Activated CD4-positive, alpha-beta T cell treated with anti-CD3 and anti-CD28 coated beads for 24 hours (primary cell): ENCODE data around the gene GOLGA8K.
"Not testable (repeated sequence)": the region's sequence is repeated elsewhere in the genome, so short reads cannot be mapped to it uniquely, and the experiment has no call there.

Source experiments
- DNase-seq, 2 donors: peaks; one replicate each; pipeline ENCODE4 v3.0.0-alpha.2; 2020; ENCODE audit warnings: low read depth in 2 of 2

The GOLGA8K gene, protein sequence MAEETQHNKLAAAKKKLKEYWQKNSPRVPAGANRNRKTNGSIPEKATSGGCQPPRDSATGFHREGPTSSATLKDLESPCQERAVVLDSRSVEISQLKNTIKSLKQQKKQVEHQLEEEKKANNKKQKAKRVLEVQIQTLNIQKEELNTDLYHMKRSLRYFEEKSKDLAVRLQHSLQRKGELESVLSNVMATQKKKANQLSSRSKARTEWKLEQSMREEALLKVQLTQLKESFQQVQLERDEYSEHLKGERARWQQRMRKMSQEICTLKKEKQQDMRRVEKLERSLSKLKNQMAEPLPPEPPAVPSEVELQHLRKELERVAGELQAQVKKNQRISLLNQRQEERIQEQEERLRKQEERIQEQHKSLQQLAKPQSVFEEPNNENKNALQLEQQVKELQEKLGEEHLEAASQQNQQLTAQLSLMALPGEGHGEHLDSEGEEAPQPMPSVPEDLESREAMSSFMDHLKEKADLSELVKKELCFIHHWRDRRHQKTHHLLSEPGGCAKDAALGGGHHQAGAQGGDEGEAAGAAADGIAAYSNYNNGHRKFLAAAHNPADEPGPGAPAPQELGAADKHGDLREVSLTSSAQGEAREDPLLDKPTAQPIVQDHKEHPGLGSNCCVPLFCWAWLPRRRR

DNA sequence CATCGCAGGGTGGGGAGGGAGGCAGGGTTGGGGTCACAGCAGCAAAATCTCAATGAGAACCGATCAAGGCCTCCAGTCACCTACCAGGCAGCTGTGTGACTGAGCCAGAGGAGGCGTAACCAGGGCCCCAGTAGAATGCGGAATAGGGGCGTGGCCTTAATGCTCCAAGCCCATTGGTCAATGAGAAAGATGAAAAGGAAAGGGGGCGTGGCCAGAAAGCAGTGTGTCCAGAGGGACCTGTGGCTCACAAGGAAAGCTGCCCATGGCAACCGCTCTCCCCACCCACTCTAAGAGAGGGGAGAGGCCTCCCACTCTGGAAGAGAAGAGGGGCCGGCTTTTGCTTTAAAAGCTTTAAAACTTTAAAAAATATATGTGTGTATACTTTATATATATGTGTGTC is at the start of gene GOLGA8K:
Gene GOLGA8K (minus strand): TSS at position 101 of the 400 bp plus-strand sequence. CDS start 98 bp downstream, at position 3.
- DNase-seq: not testable (repeated sequence)

DNA sequence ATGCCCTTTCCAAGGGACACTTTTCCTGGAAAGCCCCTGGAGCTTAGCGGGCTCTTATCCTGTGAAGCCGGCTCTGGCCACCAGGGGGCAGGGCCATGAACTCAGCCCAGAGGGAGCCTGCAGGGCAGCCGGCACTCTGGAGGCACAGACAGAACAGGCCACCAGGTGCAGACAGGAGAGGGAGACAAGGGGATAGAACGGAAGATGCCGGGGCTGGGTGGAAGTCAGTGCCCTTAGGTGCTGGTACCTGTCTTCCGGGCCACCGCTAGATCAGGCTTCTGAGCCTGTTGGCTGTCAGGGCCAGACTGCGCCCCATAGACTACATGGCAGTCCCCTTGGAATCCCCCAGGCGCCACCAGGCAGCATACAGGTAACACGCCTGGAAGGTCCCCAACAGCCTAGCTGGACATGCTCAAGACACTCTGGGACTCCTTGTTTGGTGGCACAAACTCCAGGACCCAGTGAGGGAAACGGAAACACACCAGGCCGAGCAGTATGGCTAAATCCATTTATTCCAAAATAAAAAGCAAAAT is 37.4 kb upstream of the GOLGA8K start:
- DNase-seq: not testable (repeated sequence)

DNA sequence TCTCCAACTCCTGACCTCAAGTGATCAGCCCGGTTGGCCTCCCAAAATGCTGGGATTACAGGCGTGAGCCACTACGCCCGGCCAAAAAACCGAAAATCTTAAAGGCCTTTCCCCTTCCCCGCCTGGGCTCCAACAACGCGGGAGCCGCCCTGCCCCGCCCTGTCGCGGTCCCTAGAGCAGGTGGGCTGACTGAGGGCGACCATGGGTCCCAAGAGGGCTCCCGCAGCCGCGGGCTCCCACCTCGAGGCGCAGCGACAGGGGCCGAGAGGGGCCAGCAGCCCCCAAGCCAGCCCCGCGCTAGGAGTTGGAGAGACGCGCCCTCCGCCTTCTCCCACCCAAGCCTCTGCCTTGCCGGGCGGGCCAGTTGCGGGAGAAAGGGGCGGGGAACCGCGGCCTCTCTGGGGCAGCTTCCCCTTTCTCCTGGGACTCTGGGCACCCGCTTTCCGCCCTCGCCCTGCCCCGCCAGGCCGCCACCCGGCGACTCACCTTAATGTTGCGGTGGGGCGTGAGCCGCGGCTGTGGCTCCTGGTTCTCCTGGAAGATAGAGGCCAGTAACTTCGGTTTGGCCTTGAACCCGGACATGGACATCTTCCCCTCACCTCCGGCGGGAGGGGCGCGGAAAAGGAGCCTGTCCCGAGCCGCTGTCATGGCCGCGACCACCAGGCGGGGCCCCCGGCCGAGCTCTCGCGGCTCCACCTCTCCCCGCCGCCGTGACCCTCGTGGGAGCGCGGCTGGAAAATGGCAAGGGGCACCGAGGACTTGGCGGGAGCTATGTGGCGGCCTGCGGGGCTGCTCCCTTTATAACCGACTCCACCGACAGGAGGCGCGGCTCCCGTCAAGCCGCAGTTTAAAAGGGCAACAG is 31.2 kb upstream of the GOLGA8K start:
- not testable (repeated sequence) for DNase-seq

DNA sequence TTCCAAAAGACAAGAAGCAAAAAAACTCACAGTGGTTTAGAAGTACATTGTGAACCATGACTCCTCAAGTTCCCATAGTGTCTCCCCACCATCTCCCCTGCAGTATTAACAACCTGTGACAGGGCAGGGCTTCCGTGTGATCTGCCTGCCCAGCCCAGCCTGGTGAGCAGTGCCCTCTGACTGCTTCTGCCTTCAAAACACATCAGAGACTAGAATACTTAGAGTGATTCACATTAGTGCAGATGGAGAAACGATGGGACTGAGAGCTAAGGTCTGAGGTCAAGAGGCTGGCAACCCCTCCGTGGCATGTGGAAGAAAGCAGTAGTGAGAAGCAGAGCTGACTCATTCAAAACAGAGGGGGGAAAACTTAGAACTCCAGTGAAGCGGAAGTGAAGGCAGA is 24.5 kb upstream of the GOLGA8K start:
- DNase-seq: not testable (repeated sequence)

DNA sequence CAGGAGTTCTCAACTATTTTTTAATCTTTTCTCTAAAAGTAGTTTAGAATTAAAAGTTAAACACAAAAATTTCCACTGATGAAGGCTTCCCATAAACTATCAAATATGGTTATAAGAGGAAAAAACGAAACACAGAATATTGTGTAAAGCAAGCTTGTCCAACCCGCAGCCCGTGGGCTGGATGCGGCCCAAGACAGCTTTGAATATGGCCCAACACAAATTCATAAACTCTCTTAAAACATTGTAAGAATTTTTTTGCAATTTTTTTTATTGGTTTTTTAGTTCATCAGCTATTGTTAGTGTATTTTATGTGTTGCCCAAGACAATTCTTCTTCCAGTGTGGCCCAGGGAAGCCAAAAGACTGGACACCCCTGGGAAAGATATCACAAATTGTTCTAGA is 23.4 kb upstream of the GOLGA8K start:
- not testable (repeated sequence) for DNase-seq

DNA sequence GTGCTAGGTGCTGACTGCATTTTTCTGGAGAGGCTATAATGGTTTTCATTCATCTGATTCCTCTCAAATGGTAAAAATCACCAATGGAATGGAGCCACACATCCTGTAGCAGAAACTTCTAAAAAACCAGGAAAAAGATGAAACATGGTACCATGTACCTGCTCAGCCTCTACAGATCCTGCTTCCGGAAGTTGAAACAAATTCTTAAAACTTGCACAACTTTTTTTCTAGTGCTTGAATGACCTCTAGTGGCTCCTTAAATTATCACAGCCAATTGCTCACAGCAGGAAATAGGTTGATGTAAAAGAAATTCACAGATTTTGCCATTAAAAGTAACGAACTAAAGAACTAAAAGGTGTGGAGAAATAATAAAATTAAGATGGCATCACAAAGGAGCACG is 4.8 kb upstream of the GOLGA8K start:
- not testable (repeated sequence) for DNase-seq

DNA sequence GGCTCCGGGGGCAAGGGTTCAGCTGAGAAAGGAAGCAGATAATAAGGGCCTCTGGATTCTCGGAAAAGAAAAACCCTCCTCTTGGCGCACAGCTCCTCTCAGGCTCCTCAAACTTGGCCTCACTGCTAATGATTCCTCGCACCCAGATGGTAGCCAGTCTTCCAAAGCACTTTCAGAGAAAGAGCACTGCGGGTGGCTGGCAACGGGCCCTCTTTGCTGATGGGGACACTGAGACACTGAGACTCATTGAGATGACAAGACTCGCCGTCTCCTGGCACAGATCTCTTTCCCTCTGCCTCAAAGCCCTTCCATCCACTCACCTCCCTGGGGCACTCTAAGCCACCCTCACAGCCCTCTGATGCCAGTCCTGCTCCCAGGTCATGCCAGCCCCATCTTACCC is 6.6 kb downstream of the GOLGA8K start:
- DNase-seq: not testable (repeated sequence)

DNA sequence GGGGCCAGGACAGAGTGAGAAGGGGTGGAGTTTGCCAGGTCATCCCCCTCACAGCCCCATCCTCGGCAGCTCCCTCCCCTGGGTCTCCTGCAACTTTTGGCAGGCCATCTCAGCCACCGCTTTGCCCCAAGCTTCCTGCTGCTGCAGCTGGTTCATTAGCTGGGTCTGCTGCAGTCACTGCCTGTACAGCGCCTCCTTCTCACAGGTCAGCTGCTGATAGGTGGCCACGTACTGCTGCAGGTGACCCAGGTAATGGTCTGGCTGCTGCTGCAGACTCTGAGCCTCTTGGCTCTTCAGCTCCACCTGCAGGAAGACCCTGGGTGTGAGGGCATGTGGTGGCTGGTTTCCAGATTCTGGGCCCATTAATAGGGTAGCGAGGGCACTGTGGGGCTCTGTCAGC is 8.3 kb downstream of the GOLGA8K start:
- DNase-seq: not testable (repeated sequence)

DNA sequence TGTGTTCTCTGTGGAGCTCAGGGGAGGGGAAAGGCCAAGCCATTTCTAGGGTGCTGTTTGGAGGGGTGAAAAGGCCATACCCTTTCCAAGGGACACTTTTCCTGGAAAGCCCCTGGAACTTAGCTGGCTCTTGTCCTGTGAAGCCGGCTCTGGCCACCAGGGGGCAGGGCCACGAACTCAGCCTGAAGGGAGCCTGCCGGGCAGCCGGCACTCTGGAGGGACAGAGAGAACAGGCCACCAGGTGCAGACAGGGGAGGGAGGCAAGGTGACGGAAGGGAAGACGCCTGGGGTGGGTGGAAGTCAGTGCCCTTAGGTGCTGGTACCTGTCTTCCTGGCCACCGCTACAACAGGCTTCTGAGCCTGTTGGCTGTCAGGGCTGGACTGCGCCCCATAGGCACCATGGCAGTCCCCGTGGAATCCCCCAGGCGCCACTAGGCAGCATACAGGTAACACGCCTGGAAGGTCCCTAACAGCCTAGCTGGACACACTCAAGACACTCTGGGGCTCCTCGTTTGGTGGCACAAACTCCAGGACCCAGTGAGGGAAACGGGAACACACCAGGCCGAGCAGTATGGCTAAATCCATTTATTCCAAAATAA is 14.9 kb downstream of the GOLGA8K start:
- not testable (repeated sequence) for DNase-seq

DNA sequence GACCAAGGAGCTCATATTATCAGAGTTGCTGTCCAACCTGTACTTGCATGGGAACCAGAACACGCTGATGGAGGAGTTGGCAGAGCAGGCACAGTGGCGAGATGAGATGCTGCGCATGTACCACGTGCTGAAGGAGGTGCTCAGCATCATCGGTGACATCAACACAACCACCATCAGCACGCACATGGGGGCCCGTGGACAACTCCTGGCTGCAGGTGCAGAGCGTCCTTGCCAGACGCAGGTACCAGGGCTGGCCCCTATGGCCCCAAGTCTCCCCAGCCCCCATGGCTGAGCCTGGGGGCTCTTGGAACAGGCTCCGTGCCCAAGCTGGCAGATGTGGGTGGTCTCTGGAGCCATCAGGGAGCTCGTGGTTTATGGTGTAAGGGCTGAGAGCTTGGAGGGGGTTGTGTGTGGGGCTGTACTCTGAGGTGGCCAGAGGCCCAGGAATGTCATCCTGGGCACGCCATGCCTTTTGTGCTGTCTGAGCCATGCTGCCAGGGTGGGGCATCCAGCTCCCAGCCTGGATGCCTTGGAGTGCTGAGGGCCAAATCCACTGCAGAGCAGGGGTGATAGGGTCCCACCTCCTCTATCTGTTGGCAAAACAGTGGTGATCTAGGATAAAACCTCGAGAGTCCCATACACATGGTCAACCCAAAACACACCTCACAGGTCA is 17.1 kb downstream of the GOLGA8K start:
- DNase-seq: not testable (repeated sequence)

DNA sequence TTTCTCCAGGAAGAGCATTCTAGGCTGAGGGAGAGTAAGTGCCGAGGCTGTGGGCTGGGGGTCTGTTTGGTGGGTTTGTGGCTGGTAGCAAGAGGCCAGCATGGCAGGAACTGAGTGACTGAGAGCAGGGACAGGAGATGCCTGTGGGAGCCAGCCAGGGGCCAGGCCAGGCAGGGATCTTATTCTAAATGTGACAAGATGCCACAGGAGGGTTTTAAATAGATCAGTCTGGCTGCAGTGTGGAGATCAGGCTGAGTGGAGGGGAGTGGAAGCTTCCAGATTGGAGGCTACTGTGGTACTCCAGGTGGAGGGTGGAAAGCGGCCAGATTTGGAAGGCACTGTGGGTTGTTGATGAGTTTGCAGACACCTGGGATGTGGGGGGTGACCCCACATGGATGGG is 28.9 kb downstream of the GOLGA8K start:
- DNase-seq: not testable (repeated sequence)

DNA sequence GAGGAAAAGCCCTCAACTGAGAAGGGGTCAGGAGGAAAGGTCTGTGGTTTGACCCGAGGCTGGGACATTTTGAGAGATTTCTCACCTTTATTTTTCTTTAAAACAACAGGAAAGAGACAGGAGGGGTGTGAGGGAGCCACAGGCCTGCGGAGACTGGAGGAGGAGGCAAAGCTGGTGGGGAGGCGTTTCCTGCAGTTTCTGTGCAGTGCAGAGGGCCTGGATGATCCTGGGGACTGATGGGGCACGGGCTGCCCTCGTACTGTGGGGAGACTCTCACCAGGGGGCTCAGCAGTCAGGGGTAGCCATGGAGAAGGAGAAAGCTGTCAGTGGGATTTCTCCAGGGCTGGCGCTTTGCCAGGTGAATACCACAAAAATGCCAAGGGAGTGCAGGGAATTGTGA is 29.4 kb downstream of the GOLGA8K start:
- DNase-seq: not testable (repeated sequence)

DNA sequence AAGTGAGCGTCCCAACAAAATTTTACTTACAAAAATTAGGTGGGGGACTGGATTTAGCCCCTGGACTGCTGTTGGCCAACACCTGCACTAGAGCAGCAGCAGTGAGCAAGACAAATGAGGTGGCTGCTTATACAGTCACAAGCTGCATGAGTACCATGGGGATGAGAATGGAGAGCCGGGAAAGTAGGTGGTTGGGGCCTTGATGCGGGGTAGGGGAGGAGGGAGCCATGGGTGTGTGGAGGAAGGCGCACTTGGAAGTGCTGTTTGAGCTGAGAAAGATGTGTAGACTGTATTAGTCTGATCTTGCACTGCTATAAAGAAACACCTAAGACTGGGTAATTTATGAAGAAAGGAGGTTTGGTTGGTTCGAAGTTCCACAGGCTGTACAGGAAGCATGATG is 31.0 kb downstream of the GOLGA8K start:
- not testable (repeated sequence) for DNase-seq

DNA sequence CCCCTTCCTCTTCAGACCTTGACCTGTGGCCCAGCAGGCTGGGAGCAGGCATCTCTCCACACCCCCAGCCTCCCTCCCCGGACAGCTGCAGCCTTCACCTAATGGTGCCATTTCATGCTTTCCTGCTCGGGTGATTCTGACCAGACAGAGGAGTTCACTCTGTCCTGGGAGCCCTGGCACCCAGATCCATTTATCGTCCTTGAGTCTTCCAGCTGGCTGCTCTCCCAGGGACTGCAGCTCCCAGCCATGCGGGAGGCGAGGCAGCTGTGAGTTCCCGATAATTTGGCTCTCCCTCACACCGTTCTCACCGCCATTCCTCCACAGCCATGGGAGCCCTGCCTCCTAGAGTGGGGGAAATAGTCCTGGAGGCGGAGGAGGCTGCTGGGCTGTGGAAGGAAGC is 32.6 kb downstream of the GOLGA8K start:
- DNase-seq: not testable (repeated sequence)

DNA sequence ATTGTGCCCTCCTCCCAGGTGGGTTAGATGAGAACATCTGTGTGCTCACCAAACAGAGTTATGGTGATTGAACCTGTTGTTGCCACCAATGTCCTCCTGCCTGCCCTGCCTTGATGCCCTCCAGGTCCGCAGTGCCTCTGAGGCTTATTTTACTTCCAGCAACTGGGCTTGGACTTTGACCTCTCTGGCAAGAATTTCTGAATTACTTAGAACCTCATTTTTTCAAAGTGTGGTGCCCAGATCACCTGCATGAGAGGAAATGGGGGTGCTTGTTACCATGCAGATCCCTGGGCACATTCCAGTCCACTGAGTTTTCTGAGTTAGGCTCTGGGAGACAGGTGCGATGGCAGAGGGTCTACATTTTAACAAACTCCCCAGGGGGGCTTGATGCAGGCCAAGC is 33.0 kb downstream of the GOLGA8K start:
- not testable (repeated sequence) for DNase-seq

DNA sequence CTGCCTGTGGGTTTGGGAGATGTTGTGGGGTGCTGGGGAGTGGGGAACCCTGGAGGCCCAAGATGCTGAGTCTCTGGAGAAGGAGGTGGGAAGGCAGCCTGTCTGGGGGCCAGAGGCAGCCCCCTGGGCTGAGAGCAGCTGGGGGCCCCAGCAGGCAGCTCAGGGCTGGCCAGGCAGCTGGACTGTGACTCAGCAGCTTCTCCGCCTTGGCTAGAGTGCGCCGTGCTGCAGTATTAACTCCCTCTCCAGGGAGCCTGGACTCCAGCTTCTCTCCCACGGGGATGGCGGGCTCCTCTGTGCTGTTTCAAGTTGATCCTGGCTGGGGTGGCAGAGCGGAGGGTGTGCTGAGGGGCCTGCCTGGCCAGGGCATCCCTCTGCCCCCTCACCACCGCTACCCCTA is 36.6 kb downstream of the GOLGA8K start:
- DNase-seq: not testable (repeated sequence)

DNA sequence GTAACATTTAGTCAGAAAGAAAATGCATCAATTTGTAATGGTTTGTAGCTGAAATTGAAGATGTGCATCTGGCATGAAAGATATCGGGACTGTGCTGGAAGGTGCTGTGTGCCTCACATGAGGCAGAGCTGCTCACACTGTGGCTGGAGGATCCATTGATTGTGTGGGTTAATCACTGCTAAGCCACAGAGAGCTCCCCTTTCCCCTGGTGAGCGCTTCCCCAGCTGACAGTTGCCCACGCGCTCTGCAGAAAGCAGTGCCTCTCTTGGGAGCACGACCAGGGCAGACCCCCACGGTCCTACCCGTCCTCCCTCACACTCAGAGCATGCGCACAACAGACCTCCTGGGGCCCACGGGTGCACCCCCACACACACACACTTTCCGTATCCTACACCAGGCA is 37.1 kb downstream of the GOLGA8K start:
- not testable (repeated sequence) for DNase-seq

DNA sequence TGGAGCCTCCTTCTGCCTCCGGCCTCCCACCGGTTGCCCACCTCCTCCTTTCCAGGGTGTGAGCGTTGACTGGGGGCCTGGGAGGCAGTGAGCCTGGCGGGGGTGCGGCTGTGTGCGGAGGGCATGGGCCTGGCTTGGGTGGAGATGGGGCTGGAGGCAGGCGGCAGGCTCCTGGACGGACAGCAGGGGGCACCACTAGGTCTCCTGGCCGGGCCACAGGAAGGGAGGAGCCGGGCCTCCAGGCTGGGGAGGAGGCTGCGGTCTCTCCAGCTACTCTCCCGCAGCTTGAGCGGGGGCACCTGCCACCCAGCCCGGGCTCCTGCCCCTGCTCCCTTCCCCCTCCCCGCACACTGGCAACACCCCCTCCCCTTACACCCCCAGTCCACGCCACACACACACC is 38.1 kb downstream of the GOLGA8K start:
- DNase-seq: peak in 1 of 2 donors; percentile 41

DNA sequence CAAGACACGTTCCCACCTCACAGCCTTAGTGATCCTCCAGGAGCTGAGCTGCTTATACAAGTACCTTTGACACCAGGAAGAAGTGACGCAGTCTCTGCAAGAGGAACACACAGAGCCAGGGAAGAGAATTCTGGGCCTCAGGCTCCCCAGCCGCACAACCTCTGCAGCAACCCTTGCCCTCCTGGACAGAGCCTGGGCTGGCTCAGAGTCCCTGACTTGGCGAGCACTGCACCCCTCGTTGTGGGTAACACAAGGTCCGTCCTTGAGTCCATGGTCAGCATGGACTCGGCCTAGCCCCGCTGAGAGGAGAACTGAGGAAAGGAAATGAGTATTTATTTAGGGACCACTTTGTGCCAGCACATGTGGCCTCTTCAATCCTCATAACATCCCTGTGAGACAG is 39.6 kb downstream of the GOLGA8K start:
- DNase-seq: not testable (repeated sequence)

DNA sequence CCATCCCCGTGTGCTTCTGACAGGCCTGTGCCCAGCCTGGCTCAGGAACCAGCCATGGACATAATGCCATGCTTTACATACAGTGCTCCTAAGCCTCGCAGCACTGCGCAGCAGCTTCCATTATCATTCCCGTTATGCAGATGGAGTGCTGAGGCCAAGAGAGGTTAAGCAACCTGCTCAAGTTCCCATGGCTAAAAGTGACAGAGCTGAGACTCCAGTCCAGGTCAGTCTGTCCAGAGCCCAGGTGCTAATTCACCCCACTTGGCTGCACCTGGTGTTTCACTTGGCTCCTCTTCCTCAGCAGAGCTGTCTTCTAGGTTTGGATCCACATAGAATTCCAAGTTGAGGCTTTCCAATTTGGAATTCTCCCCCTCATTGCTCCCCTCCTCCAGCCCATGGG is 41.4 kb downstream of the GOLGA8K start:
- DNase-seq: not testable (repeated sequence)

DNA sequence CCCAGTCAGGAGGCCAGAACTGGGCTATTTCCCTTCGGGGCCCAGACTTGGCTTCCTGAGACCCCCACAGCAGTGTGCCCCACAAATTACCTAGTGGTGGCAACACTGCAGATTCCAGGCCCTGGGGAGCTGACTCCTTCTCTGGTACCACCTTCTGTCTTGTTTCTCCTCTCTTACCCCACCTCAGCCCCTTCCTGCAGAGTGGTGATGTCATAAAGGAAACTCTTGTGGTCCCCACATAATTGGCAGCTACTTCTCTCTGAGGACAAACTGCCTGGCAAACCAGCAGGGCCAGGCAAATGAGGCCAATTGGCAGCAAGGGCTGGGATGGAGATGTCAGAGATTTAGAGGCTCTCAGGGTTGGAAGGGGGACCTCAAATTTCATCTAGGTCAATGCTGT is 44.6 kb downstream of the GOLGA8K start:
- not testable (repeated sequence) for DNase-seq
